H1 (cell line): Measurements from ENCODE around the gene THTPA. TPM values are rescaled to one million over a fixed set of nuclear protein-coding genes. Genes with fewer than 3 reads are reported as not detected.

Source experiments
- CTCF ChIA-PET: fragments of 300-600 bp; sonication (Branson Sonifier 250); formaldehyde crosslinking; loops from one replicate; lab custom pipeline; 2021; ENCODE audit not compliant: partially characterized antibody; lab: Charles Lee
- POLR2A ChIA-PET: fragments of 300-600 bp; sonication (Branson Sonifier 250); formaldehyde crosslinking; loops from one replicate; lab custom pipeline; 2021; ENCODE audit warnings: inconsistent platforms; ENCODE audit not compliant: partially characterized antibody; lab: Charles Lee
- DNase-seq, 2 experiments: peaks; one replicate each; pipeline versions ENCODE4 v3.0.0 to v3.0.0-alpha.2; 2010 to 2022; ENCODE audit warnings: low spot score in 2 of 2, low read depth in 1 of 2, mixed read lengths in 1 of 2
- FAIRE-seq: peaks from 2 replicates; lab custom pipeline; 2011; peaks lifted over from hg19 to GRCh38; lab: Jason Lieb, UNC
- H2AFZ ChIP-seq: 2 replicates; pipeline ENCODE4 v1.8.1; 2012; ENCODE audit warnings: low read length, inconsistent platforms
- H2AK5ac ChIP-seq: 2 replicates; pipeline ENCODE4 v1.6.1; 2013; ENCODE audit warnings: low read depth, low read length
- H2BK120ac ChIP-seq: replicated peaks from 2 replicates; pipeline ENCODE3; 2013; ENCODE audit warnings: low read depth, low read length, inconsistent platforms
- H2BK12ac ChIP-seq: 2 replicates; pipeline ENCODE4 v1.6.1; 2013; ENCODE audit warnings: low read depth, low read length
- H2BK15ac ChIP-seq: 2 replicates; pipeline ENCODE4 v1.6.1; 2013; ENCODE audit warnings: low read length
- H2BK20ac ChIP-seq: 2 replicates; pipeline ENCODE4 v1.6.1; 2013; ENCODE audit warnings: low read length
- H2BK5ac ChIP-seq: 2 replicates; pipeline ENCODE4 v1.6.1; 2013; ENCODE audit warnings: low read depth, low read length
- H3K14ac ChIP-seq: 2 replicates; pipeline ENCODE4 v1.6.1; 2013; ENCODE audit warnings: inconsistent platforms; ENCODE audit not compliant: insufficient read length
- H3K18ac ChIP-seq: 2 replicates; pipeline ENCODE4 v1.6.1; 2013; ENCODE audit warnings: low read length; ENCODE audit errors: extremely low read depth
- H3K23ac ChIP-seq: 2 replicates; pipeline ENCODE4 v1.6.1; 2013; ENCODE audit warnings: inconsistent platforms; ENCODE audit not compliant: insufficient read length
- H3K23me2 ChIP-seq: 2 replicates; pipeline ENCODE4 v1.6.1; 2013; ENCODE audit warnings: low read depth, low read length
- H3K27ac ChIP-seq: 2 replicates; pipeline ENCODE4 v1.6.1; 2011; ENCODE audit warnings: low read depth, low read length, inconsistent platforms
- H3K27me3 ChIP-seq, 4 experiments: replicated peaks in 1 of 4; 1 replicate in 1 of 4; 2 replicates in 3 of 4; pipeline versions ENCODE4 v1.6.1 to v1.8.1; 2011 to 2013; ENCODE audit warnings: low read length in 3 of 4, mild to moderate bottlenecking in 3 of 4, inconsistent platforms in 2 of 4, mixed read lengths in 2 of 4, moderate library complexity in 1 of 4; ENCODE audit not compliant: control insufficient read depth in 3 of 4, insufficient read depth in 3 of 4; ENCODE audit errors: extremely low read depth in 1 of 4
- H3K36me3 ChIP-seq, 4 experiments: 2 replicates each; pipeline versions ENCODE4 v1.6.1 to v1.8.1; 2011 to 2013; ENCODE audit warnings: mild to moderate bottlenecking in 4 of 4, low read length in 3 of 4, moderate library complexity in 2 of 4, control low read depth in 1 of 4, inconsistent platforms in 1 of 4; ENCODE audit not compliant: insufficient read depth in 4 of 4, control insufficient read depth in 2 of 4
- H3K4ac ChIP-seq: replicated peaks from 2 replicates; pipeline ENCODE3; 2013; ENCODE audit warnings: low read length, low read depth, mixed read lengths, inconsistent platforms; ENCODE audit not compliant: insufficient read length
- H3K4me1 ChIP-seq, 4 experiments: replicated peaks in 1 of 4; 1 replicate in 1 of 4; 2 replicates in 3 of 4; pipeline versions ENCODE4 v1.6.1 to v1.8.1; 2011 to 2013; ENCODE audit warnings: low read length in 3 of 4, inconsistent platforms in 2 of 4, mixed read lengths in 1 of 4; ENCODE audit not compliant: insufficient read depth in 4 of 4, control insufficient read depth in 3 of 4
- H3K4me2 ChIP-seq, 2 experiments: 2 replicates each; pipeline versions ENCODE4 v1.6.1 to v1.8.1; 2011 to 2013; ENCODE audit warnings: low read depth in 2 of 2, low read length in 2 of 2, control low read depth in 1 of 2, inconsistent platforms in 1 of 2, mild to moderate bottlenecking in 1 of 2; ENCODE audit not compliant: insufficient read depth in 1 of 2
- H3K4me3 ChIP-seq, 4 experiments: fragments of 200-600, 300-600 bp in 1 of 4; sonication (generic), shearing (Covaris generic), sonication (Bioruptor Twin) in 1 of 4; 2 replicates each; pipeline versions ENCODE4 v1.5.1 to v1.8.1; 2011 to 2016; ENCODE audit warnings: low read length in 4 of 4, low read depth in 3 of 4, control low read depth in 2 of 4, inconsistent platforms in 2 of 4, mild to moderate bottlenecking in 2 of 4, mixed read lengths in 1 of 4, moderate library complexity in 1 of 4; ENCODE audit not compliant: insufficient read depth in 2 of 4; ENCODE audit errors: extremely low read depth in 1 of 4
- H3K56ac ChIP-seq: replicated peaks from 2 replicates; pipeline ENCODE3; 2013; ENCODE audit warnings: low read depth, mild to moderate bottlenecking, mixed read lengths, low read length, inconsistent platforms; ENCODE audit not compliant: insufficient read length
- H3K79me1 ChIP-seq: 2 replicates; pipeline ENCODE4 v1.6.1; 2013; ENCODE audit warnings: low read depth, low read length, control low read depth
- H3K79me2 ChIP-seq, 2 experiments: 2 replicates each; pipeline versions ENCODE4 v1.6.1 to v1.8.1; 2012 to 2013; ENCODE audit warnings: low read length in 2 of 2, mild to moderate bottlenecking in 2 of 2, inconsistent platforms in 1 of 2; ENCODE audit not compliant: insufficient read depth in 2 of 2, control insufficient read depth in 1 of 2
- H3K9ac ChIP-seq, 4 experiments: replicated peaks in 1 of 4; 1 replicate in 1 of 4; 2 replicates in 3 of 4; pipeline versions ENCODE4 v1.6.1 to v1.8.1; 2011 to 2013; ENCODE audit warnings: low read depth in 3 of 4, low read length in 3 of 4, control low read depth in 2 of 4, mild to moderate bottlenecking in 2 of 4, moderate library complexity in 2 of 4, inconsistent platforms in 1 of 4; ENCODE audit errors: extremely low read depth in 1 of 4
- H3K9me3 ChIP-seq, 2 experiments: 2 replicates each; pipeline versions ENCODE4 v1.6.1 to v1.8.1; 2012 to 2013; ENCODE audit warnings: mild to moderate bottlenecking in 2 of 2, moderate library complexity in 2 of 2, control low read depth in 1 of 2, inconsistent platforms in 1 of 2, low read depth in 1 of 2, low read length in 1 of 2, mixed read lengths in 1 of 2; ENCODE audit not compliant: insufficient read depth in 2 of 2
- H4K20me1 ChIP-seq, 2 experiments: replicated peaks in 1 of 2; 2 replicates each; pipeline versions ENCODE3 to v1.8.1; 2011 to 2013; ENCODE audit warnings: inconsistent platforms in 2 of 2, low read length in 2 of 2, mild to moderate bottlenecking in 1 of 2; ENCODE audit not compliant: insufficient read depth in 2 of 2, control insufficient read depth in 1 of 2
- H4K5ac ChIP-seq: 2 replicates; pipeline ENCODE4 v1.6.1; 2013; ENCODE audit warnings: low read length, low read depth, mixed read lengths, inconsistent platforms; ENCODE audit not compliant: insufficient read length
- H4K8ac ChIP-seq: 2 replicates; pipeline ENCODE4 v1.8.0; 2013; ENCODE audit warnings: mild to moderate bottlenecking, moderate library complexity, low read length, inconsistent platforms; ENCODE audit not compliant: insufficient read depth; ENCODE audit errors: extremely low read depth
- H4K91ac ChIP-seq: replicated peaks from 2 replicates; pipeline ENCODE3; 2013; ENCODE audit warnings: low read length, mixed read lengths, inconsistent platforms; ENCODE audit not compliant: insufficient read length
- MAFK ChIP-seq: IDR thresholded peaks from 2 replicates; pipeline ENCODE4 v1.6.1; 2012; ENCODE audit warnings: low read depth, mild to moderate bottlenecking, improper control_type of control experiment, low read length
- POLR2AphosphoS5 ChIP-seq: IDR thresholded peaks from 2 replicates; pipeline ENCODE4 v1.6.1; 2011; ENCODE audit warnings: low read depth, low read length
- WGBS, 2 experiments: shearing (Covaris generic) in 1 of 2; methylation state at CpG; one replicate each; pipeline versions ENCODE4 v1.1.6 to v1.1.7; 2013 to 2015; ENCODE audit warnings: low lambda C conversion rate in 2 of 2, mixed read lengths in 2 of 2, inconsistent platforms in 1 of 2, low coverage in 1 of 2, missing lambda C conversion rate in 1 of 2; ENCODE audit not compliant: insufficient replicate concordance in 2 of 2, insufficient coverage in 1 of 2, insufficient read length in 1 of 2; ENCODE audit errors: extremely low coverage in 1 of 2, missing lambda C conversion rate in 1 of 2; 5-methylcytosine and 5-hydroxymethylcytosine counted together
- polyA plus RNA-seq, 7 experiments: library from polyadenylated mRNA; depleted of rRNA in 3 of 7; stranded (reverse) in 5 of 7; unstranded in 2 of 7; fragments of >200 nt in 5 of 7; fragments of 200-250 nt in 2 of 7; gene quantifications; 1 replicate in 5 of 7; 2 replicates in 1 of 7; 4 replicates in 1 of 7; pipeline versions ENCODE4 v1.2.1 to v1.2.3, GENCODE V29; 2011 to 2013; ENCODE audit warnings: missing spikeins in 2 of 7, mixed read lengths in 2 of 7
- total RNA-seq: library from RNA; stranded (reverse); fragmentation: NEBNext Ultra II Directional; extraction: Animal tissue kit (Norgen Biotek cat#: 25700); gene quantifications from 2 replicates; pipeline ENCODE4 v1.2.1, GENCODE V29; 2021

The THTPA gene
- total and polyA plus RNA-seq, 2 of the 8 experiments (the other 6 are each of a cell fraction or from before 2014, with no cell fraction given), result 16.6 to 19.0 TPM

- H3K56ac ChIP-seq, result no peak overlapping the region
- no peak overlapping the region for H3K18ac ChIP-seq
- no peak overlapping the region for H3K4me2 ChIP-seq
- CTCF ChIA-PET, result interaction anchor here (0.6 to 70.5 kb wide), 10 partner anchors 9 to 399 kb away, joined by 3 to 2092 read pairs (median 6); partner anchors contain the start of genes AP1G2, NGDN, THTPA and ZFHX2
- no peak overlapping the region for H2BK12ac ChIP-seq
- POLR2A ChIA-PET, result interaction anchor here (0.9 to 52.7 kb wide), 5 partner anchors 7 to 44 kb away, joined by 3 to 1523 read pairs (median 12); partner anchors contain the start of genes AP1G2, THTPA and ZFHX2
- no peak overlapping the region for H3K9ac ChIP-seq
- no peaks in the 10 kb centered on the region for H3K27me3 ChIP-seq
- H3K79me2 ChIP-seq, result no peaks in the 10 kb centered on the region
- H3K27ac ChIP-seq, result no peak overlapping the region
- no peak overlapping the region for H4K5ac ChIP-seq
- no peak for FAIRE-seq
- no peaks in the 10 kb centered on the region for H3K79me1 ChIP-seq
- peak; percentile 34; the same call in 1 of the 2 replicates for TF ChIP-seq POLR2AphosphoS5
- TF ChIP-seq MAFK, result no peak
- TF ChIP-seq, all 59 proteins: peak for 1
- no peak overlapping the region for H2BK120ac ChIP-seq
- no peak overlapping the region for H2BK15ac ChIP-seq
- H4K91ac ChIP-seq, result no peak overlapping the region
- H3K4me1 ChIP-seq, result peaks cover 7 to 13% (median 10%) of the 10 kb centered on the region in 4 experiments
- no peak overlapping the region for H3K4ac ChIP-seq
- no peak overlapping the region for H3K23ac ChIP-seq
- no peaks in the 10 kb centered on the region for H4K20me1 ChIP-seq
- WGBS, 2 experiments, result 92% methylated on average over 18 of the region's 20 CpGs; no CpG with 5 or more reads in 1 of the 2 experiments
- no peak overlapping the region for H2AFZ ChIP-seq
- no peak overlapping the region; the same call in 1 of the 2 replicates for H4K8ac ChIP-seq
- no peaks in the 10 kb centered on the region for H3K23me2 ChIP-seq
- no peak overlapping the region for H3K14ac ChIP-seq
- H3K36me3 ChIP-seq, result peaks cover 0 to 31% (median 14%) of the 10 kb centered on the region in 4 experiments
- no peaks in the 10 kb centered on the region for H3K9me3 ChIP-seq
- no peak overlapping the region; the same call in 1 of the 2 replicates for H2AK5ac ChIP-seq
- H2BK5ac ChIP-seq, result no peak overlapping the region
- H2BK20ac ChIP-seq, result no peak overlapping the region
- DNase-seq, result no peak
- no peak overlapping the region for H3K4me3 ChIP-seq
These were observed 34.1 kb upstream of the THTPA start for GRCh38 chr14:23521785-23522640.
